ENCODE measurements around the gene PGA5.

Gene PGA5

DNA sequence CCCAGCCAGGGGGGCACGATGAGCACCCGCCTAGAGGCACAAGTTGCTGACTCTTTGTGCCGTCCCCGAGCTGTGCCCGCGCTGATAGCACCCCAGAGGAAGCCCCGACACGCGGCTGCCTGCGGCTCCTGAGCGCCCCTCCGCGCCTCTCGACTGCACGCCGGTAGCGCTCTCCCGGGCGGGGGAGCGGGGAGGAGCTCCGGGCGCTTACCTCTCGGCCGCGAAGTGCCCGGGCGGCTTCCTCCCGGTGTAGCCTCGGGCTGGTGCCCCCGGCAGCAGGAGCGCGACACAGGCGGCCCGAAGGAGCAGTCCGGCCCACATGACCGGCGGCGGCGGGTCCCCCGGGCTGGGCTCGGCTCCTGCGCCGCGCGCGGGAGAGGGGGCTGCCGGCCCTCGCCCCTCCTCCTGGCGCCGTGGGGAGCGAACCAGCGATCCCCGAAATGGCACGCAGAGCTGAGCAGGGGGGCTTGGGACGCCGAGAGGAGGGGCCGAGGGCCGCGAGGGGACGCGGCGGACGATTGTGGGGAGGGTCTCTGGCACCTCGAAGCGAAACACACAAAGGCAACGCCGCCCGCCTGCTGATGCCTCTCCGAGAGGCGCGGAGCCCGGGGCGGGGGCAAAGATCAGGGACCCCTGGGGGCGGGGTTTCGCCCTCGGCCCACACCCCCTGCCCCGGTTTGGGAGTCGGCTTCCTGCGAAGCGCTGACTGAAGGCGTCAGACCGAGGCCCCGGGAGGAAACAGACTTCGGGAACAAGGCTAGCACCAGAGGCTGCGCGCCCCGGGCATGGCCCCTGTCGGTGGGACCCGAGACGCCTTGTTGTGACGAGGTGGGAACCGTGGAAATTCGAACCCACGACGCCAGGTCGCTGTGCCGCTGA lies 54.0 kb downstream of the PGA5 start, which contains the start of gene VWCE:
Gene VWCE, minus strand, starts transcription at position 600 of the 879 bp plus-strand sequence. Its CDS starts 279 bp downstream, at position 321.
- TF ChIP-seq, protein P1, sequence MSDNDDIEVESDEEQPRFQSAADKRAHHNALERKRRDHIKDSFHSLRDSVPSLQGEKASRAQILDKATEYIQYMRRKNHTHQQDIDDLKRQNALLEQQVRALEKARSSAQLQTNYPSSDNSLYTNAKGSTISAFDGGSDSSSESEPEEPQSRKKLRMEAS (IDR thresholded peaks at IDR 0.05), result peak; percentile 26
- TF ChIP-seq RAD21 (IDR thresholded peaks at IDR 0.05; ENCODE audit: low read depth), result peak; percentile 57; the same call in 1 of the 2 replicates
- TF ChIP-seq ZBTB7A (IDR thresholded peaks at IDR 0.05; ENCODE audit: low read depth), result peak; percentile 51; the same call in 1 of the 2 replicates
- TF ChIP-seq CEBPB (IDR thresholded peaks at IDR 0.05), result no peak

DNA sequence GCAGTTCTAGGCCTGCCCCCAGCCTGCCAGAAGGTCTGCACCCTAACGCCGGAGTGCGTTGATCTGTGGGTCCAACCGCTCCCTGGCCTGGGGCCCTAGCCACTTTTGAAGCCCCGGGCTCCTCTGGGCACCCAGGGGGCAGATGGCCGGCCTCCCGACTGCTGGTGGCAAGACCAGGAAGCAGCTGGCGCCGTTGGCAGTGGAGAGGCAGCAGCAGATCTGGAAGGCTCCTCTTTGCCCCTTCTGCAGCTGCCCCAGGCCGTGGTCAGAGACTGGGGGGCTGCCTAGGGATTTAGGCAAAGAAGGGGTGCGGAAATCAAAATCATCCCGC lies 54.6 kb downstream of the PGA5 start:
- TF ChIP-seq TAF1 (IDR thresholded peaks at IDR 0.05; ENCODE audit: low read depth), result no peak
- TF ChIP-seq, protein P1 (IDR thresholded peaks at IDR 0.05), result no peak
- TF ChIP-seq, protein P2, sequence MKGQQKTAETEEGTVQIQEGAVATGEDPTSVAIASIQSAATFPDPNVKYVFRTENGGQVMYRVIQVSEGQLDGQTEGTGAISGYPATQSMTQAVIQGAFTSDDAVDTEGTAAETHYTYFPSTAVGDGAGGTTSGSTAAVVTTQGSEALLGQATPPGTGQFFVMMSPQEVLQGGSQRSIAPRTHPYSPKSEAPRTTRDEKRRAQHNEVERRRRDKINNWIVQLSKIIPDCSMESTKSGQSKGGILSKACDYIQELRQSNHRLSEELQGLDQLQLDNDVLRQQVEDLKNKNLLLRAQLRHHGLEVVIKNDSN (IDR thresholded peaks at IDR 0.05), result no peak

DNA sequence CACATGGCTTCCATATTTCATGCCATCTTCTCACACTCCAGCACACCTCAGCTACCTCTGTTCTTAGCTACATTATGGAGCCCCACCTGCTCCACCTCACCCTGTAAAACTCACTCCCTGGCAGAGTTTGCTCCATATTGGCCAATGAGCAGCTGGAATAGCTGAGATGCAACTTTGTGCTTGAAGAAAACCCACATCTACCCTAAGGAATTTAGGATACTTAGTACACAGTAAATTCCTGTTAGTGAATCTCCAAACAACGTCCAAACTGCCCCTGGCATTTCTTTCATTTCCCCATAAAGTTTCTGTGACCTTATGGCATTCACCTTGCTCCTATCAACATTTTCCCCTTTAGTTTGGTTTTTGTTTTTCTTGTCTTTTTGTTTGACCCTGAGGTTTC lies 56.4 kb downstream of the PGA5 start:
- TF ChIP-seq FOXM1 (IDR thresholded peaks at IDR 0.05; ENCODE audit: borderline replicate concordance, low read depth), result no peak

DNA sequence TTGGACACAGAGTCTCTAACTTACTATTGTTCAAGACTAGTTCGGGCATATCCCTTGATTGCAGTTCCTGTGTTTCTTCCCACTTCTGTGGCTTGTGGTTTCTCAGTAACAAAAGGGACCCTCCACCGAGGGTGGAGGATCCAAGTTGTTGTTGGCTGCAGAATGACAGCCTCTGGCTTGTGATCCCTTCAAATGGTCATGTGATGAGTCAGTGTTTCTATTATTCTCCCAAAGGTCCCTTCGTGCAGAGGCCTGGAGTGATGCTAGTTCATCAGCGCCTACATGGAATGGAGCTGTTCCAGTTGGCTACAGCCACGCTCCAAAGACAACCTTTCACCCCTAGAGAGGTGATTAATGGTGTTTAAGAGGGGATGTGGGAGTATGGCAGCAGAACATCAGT lies 56.8 kb downstream of the PGA5 start:
- no peak for TF ChIP-seq EGR1 (IDR thresholded peaks at IDR 0.05)
- no peak for TF ChIP-seq NFIC (IDR thresholded peaks at IDR 0.05)
- TF ChIP-seq TAF1 (IDR thresholded peaks at IDR 0.05; ENCODE audit: low read depth), result no peak
- no peak for TF ChIP-seq RAD21 (IDR thresholded peaks at IDR 0.05; ENCODE audit: low read depth)
- TF ChIP-seq YY1 (IDR thresholded peaks at IDR 0.05; ENCODE audit: low read depth), result no peak
- no peak for TF ChIP-seq ZBTB7A (IDR thresholded peaks at IDR 0.05; ENCODE audit: low read depth)
- no peak for TF ChIP-seq EP300 (IDR thresholded peaks at IDR 0.05; ENCODE audit: borderline replicate concordance)
- TF ChIP-seq FOXM1 (IDR thresholded peaks at IDR 0.05; ENCODE audit: borderline replicate concordance, low read depth), result no peak
- TF ChIP-seq TCF12 (IDR thresholded peaks at IDR 0.05; ENCODE audit: low read depth), result no peak
- TF ChIP-seq, protein P2 (IDR thresholded peaks at IDR 0.05), result no peak
- TF ChIP-seq, protein P1 (IDR thresholded peaks at IDR 0.05), result no peak
- no peak for TF ChIP-seq CREB1 (IDR thresholded peaks at IDR 0.05; ENCODE audit: low read depth)
- TF ChIP-seq CEBPB (IDR thresholded peaks at IDR 0.05), result no peak
- TF ChIP-seq, protein P3, sequence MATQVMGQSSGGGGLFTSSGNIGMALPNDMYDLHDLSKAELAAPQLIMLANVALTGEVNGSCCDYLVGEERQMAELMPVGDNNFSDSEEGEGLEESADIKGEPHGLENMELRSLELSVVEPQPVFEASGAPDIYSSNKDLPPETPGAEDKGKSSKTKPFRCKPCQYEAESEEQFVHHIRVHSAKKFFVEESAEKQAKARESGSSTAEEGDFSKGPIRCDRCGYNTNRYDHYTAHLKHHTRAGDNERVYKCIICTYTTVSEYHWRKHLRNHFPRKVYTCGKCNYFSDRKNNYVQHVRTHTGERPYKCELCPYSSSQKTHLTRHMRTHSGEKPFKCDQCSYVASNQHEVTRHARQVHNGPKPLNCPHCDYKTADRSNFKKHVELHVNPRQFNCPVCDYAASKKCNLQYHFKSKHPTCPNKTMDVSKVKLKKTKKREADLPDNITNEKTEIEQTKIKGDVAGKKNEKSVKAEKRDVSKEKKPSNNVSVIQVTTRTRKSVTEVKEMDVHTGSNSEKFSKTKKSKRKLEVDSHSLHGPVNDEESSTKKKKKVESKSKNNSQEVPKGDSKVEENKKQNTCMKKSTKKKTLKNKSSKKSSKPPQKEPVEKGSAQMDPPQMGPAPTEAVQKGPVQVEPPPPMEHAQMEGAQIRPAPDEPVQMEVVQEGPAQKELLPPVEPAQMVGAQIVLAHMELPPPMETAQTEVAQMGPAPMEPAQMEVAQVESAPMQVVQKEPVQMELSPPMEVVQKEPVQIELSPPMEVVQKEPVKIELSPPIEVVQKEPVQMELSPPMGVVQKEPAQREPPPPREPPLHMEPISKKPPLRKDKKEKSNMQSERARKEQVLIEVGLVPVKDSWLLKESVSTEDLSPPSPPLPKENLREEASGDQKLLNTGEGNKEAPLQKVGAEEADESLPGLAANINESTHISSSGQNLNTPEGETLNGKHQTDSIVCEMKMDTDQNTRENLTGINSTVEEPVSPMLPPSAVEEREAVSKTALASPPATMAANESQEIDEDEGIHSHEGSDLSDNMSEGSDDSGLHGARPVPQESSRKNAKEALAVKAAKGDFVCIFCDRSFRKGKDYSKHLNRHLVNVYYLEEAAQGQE (IDR thresholded peaks at IDR 0.05; ENCODE audit: low read depth), result no peak
- TF ChIP-seq TEAD4 (IDR thresholded peaks at IDR 0.05), result no peak

DNA sequence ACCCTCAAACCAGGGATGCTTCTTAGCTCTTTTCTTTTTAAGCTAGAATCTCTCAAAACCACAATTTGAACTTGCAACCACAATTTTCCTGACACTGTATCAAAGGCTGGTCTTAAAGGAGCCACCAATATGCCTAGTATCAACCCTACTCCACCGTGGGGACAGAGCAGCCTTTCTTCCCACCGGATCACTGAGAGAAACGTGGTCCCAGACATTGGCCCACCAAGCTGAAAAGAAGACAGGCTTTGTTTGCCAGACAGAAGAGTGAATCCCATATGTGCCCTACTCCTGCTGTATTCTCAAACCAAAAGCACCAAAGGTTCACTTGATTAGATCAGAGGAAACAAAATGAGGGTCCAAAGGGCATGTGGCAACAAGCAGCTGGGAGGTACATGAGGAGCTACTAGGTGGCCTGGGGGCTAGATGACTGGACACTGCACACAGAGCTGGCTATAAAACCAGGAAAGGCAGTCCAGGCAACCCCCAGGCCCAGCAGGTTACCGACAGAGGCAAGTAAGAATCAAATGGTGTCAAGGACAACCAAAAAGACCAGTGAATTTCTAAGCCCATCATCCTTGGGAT lies 57.8 kb downstream of the PGA5 start:
- TF ChIP-seq EP300 (IDR thresholded peaks at IDR 0.05; ENCODE audit: borderline replicate concordance), result no peak
- TF ChIP-seq TEAD4 (IDR thresholded peaks at IDR 0.05), result no peak
- TF ChIP-seq FOXM1 (IDR thresholded peaks at IDR 0.05; ENCODE audit: borderline replicate concordance, low read depth), result no peak
- no peak for TF ChIP-seq ZBTB7A (IDR thresholded peaks at IDR 0.05; ENCODE audit: low read depth)
- TF ChIP-seq NFIC (IDR thresholded peaks at IDR 0.05), result no peak
- TF ChIP-seq, protein P1 (IDR thresholded peaks at IDR 0.05), result no peak
- TF ChIP-seq RAD21 (IDR thresholded peaks at IDR 0.05; ENCODE audit: low read depth), result no peak
- TF ChIP-seq, protein P3 (IDR thresholded peaks at IDR 0.05; ENCODE audit: low read depth), result no peak
- TF ChIP-seq YY1 (IDR thresholded peaks at IDR 0.05; ENCODE audit: low read depth), result no peak
- TF ChIP-seq, protein P2 (IDR thresholded peaks at IDR 0.05), result no peak
- no peak for TF ChIP-seq TAF1 (IDR thresholded peaks at IDR 0.05; ENCODE audit: low read depth)
- no peak for TF ChIP-seq EGR1 (IDR thresholded peaks at IDR 0.05)
- no peak for TF ChIP-seq CREB1 (IDR thresholded peaks at IDR 0.05; ENCODE audit: low read depth)
- no peak for TF ChIP-seq TCF12 (IDR thresholded peaks at IDR 0.05; ENCODE audit: low read depth)
- TF ChIP-seq CEBPB (IDR thresholded peaks at IDR 0.05), result no peak

Measured in Ishikawa (cell line).